ENCODE data around the gene CAMLG.
"Not testable (repeated sequence)": the region's sequence is repeated elsewhere in the genome, so short reads cannot be mapped to it uniquely, and the experiment has no call there.

The CAMLG gene

GRCh38 chr5:134738133-134738962, at the start of gene CAMLG:
Gene CAMLG, plus strand, starts transcription at chr5:134738548. Its CDS starts 73 bp downstream, at chr5:134738621.
- DNase-seq: peak; percentile 97

- not testable (repeated sequence) for DNase-seq
These were observed 48.2 kb upstream of the CAMLG start for GRCh38 chr5:134690144-134690543.

GRCh38 chr5:134692722-134693121, 45.6 kb upstream of the CAMLG start:
- no peak for DNase-seq

- DNase-seq: no peak
These were observed 30.0 kb upstream of the CAMLG start for GRCh38 chr5:134708301-134708700.

GRCh38 chr5:134714120-134714519, 24.2 kb upstream of the CAMLG start:
- DNase-seq: peak; percentile 4

GRCh38 chr5:134714541-134714940, 23.8 kb upstream of the CAMLG start:
- no peak for DNase-seq

GRCh38 chr5:134715466-134715865, 22.9 kb upstream of the CAMLG start:
- not testable (repeated sequence) for DNase-seq

- no peak for DNase-seq
These were observed 13.5 kb upstream of the CAMLG start for GRCh38 chr5:134724872-134725271.

- DNase-seq: no peak
These were observed 5.5 kb upstream of the CAMLG start for GRCh38 chr5:134732819-134733218.

GRCh38 chr5:134735243-134735642, 3.1 kb upstream of the CAMLG start:
- no peak for DNase-seq

- DNase-seq: no peak
These were observed 2.1 kb upstream of the CAMLG start for GRCh38 chr5:134736173-134736812.

GRCh38 chr5:134738963-134739661, 764 bp downstream of the CAMLG start:
- peak; percentile 46 for DNase-seq

- DNase-seq: no peak
These were observed 2.7 kb downstream of the CAMLG start for GRCh38 chr5:134741052-134741451.

- DNase-seq: no peak
These were observed 3.8 kb downstream of the CAMLG start for GRCh38 chr5:134742134-134742533.

- DNase-seq: no peak
These were observed 11.1 kb downstream of the CAMLG start for GRCh38 chr5:134749415-134749814.

GRCh38 chr5:134758176-134758503, 19.8 kb downstream of the CAMLG start:
- no peak for DNase-seq

- peak; percentile 90 for DNase-seq
These were observed 20.4 kb downstream of the CAMLG start, which contains the start of gene DDX46 for GRCh38 chr5:134758504-134759341. Gene DDX46, plus strand, starts transcription at chr5:134758779. Its CDS starts 160 bp downstream, at chr5:134758939.

GRCh38 chr5:134767528-134768291, 29.4 kb downstream of the CAMLG start:
- DNase-seq: not testable (repeated sequence)

- no peak for DNase-seq
These were observed 30.9 kb downstream of the CAMLG start for GRCh38 chr5:134769206-134769605.

- DNase-seq: no peak
These were observed 34.2 kb downstream of the CAMLG start for GRCh38 chr5:134772461-134773125.

- DNase-seq: no peak
These were observed 39.0 kb downstream of the CAMLG start for GRCh38 chr5:134777366-134777765.
